GM12801 (cell line): Measurements from ENCODE around the gene INMT.

ENCODE experiments used
- TF ChIP-seq, protein P1 (sequence below): IDR thresholded peaks from one replicate; pipeline ENCODE4 v1.5.1; 2011; ENCODE audit warnings: control low read depth; ENCODE audit not compliant: insufficient read length; ENCODE audit errors: extremely low read depth

The INMT gene

GRCh38 chr7:30788640-30789333 lies 36.9 kb downstream of the INMT start:
- TF ChIP-seq, protein P1, sequence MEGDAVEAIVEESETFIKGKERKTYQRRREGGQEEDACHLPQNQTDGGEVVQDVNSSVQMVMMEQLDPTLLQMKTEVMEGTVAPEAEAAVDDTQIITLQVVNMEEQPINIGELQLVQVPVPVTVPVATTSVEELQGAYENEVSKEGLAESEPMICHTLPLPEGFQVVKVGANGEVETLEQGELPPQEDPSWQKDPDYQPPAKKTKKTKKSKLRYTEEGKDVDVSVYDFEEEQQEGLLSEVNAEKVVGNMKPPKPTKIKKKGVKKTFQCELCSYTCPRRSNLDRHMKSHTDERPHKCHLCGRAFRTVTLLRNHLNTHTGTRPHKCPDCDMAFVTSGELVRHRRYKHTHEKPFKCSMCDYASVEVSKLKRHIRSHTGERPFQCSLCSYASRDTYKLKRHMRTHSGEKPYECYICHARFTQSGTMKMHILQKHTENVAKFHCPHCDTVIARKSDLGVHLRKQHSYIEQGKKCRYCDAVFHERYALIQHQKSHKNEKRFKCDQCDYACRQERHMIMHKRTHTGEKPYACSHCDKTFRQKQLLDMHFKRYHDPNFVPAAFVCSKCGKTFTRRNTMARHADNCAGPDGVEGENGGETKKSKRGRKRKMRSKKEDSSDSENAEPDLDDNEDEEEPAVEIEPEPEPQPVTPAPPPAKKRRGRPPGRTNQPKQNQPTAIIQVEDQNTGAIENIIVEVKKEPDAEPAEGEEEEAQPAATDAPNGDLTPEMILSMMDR, result no peak

- TF ChIP-seq, protein P1, result no peak
Measured at GRCh38 chr7:30789334-30789711, 37.4 kb downstream of the INMT start.

GRCh38 chr7:30790356-30790755 lies 38.4 kb downstream of the INMT start:
- TF ChIP-seq, protein P1, result no peak

GRCh38 chr7:30791114-30791513 lies 39.2 kb downstream of the INMT start:
- TF ChIP-seq, protein P1, result no peak

DNA sequence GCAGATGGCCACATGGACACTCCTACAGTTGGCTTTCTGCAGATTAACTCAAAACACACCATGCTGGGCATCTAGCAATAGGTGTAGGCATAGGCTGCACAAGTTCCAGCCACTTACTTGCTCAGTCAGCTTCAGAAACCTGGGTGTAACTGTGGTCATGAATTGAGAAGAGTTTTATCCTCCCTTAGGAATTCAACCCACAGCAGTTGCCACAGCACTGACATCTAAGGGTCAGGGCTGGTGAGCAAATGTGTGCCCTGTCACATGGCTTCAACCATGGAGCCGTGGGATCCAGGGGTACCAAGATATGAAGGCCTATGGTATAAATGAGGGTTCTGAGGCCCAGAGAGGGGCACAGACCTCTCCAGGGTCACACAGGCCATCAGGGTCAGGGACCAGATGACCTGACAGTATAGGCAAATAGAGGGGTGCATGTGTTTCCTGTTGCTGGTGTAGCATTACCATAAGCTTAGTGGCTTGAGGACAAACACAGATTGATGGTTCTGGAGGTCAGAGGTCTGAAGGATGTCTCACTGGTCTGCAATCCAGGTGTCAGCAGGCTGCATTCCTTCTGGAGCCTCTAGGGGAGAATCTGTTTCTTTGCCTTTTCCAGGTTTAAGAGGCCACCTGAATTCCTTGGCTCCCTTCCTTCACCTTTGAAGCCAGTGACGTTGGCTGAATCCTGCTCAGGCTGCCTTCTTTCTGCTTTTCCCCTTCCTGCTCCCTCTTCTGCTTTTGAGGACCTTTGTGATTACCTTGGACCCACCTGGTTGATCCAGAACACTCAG lies 43.4 kb downstream of the INMT start:
- TF ChIP-seq, protein P1, result no peak

GRCh38 chr7:30796105-30796869 lies 44.4 kb downstream of the INMT start:
- TF ChIP-seq, protein P1, result no peak

DNA sequence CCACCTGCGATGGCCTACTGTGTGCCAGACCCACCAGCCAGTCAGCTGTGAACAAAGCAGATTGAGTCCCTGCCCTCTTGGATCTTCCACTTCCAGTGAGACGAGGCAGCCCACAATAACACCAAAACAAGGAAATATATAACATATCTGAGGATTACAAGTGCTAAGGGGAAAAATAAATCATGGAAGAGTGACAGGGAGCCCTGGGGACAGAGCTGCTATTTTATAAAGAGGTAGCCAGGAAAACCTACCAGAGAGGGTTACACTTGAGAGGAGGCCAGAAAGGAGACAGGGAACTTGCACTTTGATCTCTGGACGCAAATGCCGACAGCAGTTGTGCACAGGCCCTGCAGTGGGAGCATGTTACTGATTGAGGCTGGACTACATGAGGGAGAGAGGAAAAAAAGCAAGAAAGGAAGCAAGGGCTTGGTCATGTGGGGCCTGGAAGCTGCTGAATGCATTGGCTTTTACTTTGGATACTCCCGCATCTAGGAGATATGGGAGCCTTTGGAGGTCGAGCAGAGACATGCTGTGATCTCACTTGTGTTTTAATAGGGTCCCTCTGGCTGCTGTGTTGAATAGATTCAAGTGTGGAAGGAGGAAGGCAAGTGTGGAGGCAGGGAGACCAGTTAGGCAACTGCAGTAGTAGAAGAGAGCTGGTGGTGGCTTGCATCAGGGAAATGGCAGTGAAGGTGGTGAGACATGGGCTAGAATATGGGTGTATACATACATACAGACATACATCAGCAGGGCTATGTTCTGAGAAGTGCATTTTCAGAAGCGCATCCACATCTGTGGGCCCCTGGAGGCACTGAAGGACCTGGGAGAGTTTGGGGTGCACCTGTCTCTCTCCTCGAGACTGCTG lies 45.5 kb downstream of the INMT start:
- TF ChIP-seq, protein P1, result no peak
